ENCODE results near the gene CLEC14A.

The CLEC14A gene, protein sequence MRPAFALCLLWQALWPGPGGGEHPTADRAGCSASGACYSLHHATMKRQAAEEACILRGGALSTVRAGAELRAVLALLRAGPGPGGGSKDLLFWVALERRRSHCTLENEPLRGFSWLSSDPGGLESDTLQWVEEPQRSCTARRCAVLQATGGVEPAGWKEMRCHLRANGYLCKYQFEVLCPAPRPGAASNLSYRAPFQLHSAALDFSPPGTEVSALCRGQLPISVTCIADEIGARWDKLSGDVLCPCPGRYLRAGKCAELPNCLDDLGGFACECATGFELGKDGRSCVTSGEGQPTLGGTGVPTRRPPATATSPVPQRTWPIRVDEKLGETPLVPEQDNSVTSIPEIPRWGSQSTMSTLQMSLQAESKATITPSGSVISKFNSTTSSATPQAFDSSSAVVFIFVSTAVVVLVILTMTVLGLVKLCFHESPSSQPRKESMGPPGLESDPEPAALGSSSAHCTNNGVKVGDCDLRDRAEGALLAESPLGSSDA

DNA sequence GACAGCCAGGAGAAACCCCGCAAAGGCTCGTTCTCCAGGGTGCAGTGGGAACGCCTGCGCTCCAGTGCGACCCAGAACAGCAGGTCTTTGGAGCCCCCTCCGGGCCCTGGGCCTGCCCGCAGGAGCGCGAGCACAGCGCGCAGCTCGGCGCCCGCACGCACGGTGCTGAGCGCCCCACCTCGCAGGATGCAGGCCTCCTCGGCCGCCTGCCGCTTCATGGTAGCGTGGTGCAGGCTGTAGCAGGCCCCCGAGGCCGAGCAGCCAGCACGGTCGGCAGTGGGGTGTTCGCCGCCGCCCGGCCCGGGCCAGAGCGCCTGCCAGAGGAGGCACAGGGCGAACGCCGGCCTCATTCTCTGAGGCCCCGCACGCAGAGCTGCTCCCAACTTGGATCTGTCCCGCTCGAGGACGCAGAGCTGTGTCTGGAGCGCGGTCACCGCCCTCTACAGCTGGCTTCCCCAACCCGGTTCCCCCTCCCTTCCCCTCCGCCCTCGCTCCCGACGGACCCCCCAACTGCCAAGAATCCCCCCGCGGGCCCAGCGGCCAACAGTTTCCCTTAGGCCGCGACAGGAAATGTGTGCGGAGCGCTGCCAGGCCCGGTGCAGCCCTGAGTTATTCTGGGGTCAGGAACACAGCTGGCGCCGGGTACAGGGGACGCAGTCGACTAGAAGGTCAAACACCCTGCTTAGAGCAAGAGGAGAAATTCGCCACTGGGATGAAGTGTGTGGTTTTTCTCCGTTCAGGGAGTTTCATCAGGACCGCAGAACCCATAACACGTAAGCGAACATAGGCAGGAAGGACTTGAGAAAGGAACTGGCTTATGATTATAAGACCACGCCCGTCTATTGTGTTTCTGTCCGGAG is at the start of gene CLEC14A:
Gene CLEC14A (minus strand): TSS at position 421 of the 860 bp plus-strand sequence. CDS start 71 bp downstream, at position 350.
- in situ Hi-C loops (cut with MboI; ENCODE audit: low sequenced_read_pairs) = no loop called here

DNA sequence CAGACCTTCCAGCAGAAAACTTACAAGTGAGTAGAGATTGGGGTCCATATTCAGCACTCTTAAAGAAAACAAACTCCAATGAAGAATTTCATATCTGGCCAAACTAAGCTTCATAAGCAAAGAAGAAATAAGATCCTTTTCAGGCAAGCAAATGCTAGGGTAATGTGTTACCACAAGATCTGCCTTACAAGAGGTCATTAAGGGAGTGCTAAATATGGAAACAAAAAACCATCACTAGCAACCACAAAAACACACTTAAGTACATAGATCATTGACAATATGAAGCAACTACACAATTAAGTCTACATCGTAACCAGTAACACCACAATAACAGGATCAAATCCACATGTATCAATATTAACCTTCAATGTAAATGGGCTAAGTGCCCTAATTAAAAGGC is 47.1 kb upstream of the CLEC14A start:
- in situ Hi-C loops (cut with MboI; ENCODE audit: low sequenced_read_pairs) = no loop called here

DNA sequence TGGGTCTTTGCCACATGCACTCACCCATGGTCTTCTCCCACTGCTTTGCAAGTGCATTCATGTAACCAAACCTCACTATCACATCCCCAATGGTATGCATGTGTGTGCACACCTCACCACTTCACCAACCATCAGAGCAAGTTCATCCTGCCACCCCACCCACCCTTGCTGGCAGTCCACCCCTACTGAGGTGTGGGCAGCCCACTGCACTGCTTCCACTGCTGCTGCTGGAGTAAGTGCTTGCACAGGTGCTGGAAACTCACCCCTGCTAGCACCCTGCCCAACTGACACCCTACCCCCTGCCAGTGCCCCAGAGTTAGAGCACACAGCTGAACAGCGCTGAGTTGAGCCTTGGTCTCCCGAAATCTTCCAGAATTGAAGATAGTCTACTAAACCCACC is 46.1 kb upstream of the CLEC14A start:
- in situ Hi-C loops (cut with MboI; ENCODE audit: low sequenced_read_pairs) = no loop called here

DNA sequence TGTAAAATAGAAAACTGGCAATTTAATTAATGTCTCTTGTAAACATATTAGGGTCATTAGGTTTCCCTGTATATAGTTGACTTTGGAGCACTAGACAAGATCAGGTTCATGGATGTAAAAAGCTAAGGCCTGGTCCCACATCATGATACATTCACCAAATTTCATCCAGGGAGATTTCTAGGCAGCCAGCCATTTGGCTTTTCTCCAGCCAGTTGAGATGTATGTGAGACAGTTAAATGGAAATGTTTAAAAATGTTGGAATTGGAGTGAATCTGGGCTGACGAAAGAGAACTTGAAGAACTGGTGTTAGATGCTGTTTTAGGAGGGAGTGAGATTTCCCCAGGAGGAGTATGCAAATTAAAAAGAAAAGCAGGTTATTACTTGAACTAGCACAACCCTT is 41.8 kb upstream of the CLEC14A start:
- in situ Hi-C loops (cut with MboI; ENCODE audit: low sequenced_read_pairs) = no loop called here

DNA sequence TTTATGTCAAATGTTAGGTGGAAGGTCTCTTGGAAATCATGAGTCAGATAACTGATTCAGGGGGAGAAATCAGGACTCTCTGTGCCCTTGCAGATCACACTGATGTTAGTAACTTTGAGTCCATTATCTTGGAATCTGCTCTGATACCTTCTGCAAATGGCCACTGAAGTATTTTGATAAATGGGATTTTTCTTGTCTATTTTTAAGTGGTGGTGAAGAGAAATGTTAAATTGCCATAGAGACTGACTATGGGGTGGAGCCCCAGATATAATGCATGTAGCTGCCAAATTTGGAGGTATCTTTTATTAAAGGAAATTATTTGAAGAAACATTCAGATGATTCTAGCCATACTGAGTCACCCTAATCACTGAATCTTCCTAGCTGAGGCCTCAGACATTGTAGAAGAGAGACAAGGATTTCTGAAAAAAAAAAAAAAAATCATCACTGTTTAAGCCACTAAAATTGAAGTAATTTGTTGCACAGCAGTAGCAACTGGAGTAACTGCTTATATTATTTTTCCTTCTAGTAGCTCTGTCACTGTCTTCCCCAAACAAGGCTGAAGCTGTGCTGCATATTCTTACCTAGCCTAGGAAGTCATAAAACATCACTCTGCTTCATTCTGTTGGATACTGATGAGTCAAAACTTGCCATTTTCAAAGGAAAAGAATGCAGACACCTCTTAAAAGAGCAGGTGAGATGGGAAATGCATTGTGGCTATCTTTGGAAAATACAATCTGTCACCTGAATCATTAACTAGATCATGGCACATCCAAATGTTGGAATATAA is 36.0 kb upstream of the CLEC14A start:
- in situ Hi-C loops (cut with MboI; ENCODE audit: low sequenced_read_pairs) = no loop called here

DNA sequence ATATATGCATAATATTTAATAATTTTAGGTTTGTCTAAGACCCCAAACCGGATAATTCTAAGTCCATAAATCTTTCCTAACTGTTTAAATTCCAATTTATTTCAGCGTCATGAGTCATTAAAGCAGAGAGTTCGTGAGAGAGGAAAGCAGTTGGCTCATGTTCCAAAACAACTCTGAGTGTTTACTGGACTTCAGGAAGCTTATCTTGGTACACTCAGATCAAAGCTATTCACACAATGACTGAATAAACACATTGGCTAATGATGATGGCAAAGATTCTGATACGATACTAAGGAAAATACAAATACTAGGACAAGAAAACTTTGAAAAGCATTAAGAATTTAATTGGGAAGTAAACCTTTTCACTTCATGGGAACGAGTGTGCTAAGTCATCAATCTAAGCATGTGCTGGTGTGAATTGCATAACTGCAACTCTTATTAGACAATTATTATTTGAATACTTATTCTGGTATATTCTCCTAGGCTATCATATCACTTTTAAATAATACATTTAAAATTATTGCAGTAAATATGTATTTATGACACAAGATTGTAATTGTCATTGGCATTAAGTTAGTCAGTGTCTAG is 34.8 kb upstream of the CLEC14A start:
- in situ Hi-C loops (cut with MboI; ENCODE audit: low sequenced_read_pairs) = no loop called here

DNA sequence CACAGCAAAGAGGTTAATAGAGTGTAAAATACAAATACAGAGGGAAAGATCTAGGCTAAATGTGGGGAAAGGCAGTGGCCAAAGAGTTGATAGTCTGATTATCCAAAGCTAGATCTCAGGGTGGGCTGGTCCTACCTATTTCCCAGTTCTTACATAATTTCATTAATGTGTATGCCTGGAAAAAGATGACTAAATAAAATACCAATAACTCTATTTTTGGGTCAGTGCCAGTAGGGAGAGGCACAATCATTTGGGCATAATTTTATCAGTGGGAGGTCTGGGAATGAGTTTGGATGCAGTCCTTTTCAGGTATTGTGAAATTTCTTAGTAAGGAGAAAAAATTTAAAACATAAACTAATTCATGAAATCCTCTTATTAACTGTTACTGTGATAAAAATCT is 30.6 kb upstream of the CLEC14A start:
- in situ Hi-C loops (cut with MboI; ENCODE audit: low sequenced_read_pairs) = no loop called here

DNA sequence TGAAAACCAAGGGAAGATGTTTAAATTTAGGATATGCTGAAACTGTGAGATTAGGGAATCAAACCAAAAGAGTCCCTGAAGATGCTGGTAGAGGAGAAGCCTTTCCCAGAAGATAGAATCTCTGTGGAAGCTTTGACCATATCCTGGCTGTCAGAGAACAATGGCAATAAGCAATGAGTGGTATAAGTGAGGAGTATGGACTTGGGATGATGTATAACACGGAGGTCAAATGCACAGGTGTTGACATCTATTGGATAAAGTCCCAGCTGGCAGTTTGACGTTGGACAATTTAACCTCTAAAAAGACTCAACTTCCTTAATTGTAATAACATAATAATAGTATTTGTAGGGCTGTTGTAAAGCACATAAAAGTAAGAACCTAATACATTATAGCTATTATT is 30.1 kb upstream of the CLEC14A start:
- in situ Hi-C loops (cut with MboI; ENCODE audit: low sequenced_read_pairs) = no loop called here

DNA sequence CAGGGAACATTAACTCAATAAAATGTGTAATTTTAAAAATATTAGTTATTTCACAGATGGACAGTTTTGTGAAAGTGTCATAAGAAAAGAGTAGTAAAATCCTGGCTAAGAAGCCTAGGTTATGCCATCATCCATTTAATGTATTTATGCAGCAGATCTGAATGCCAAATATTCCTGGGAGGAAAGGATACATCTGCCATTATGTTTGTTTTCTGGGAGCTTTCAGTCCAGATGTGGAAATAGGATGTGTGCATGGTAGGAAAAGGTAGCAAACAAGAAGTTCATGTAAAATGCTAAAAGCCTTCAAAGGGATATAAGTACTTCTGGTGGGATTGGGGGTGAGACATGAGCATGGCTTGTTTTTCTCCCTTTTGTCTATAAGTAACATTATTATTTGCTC is 27.0 kb upstream of the CLEC14A start:
- in situ Hi-C loops (cut with MboI; ENCODE audit: low sequenced_read_pairs) = no loop called here

DNA sequence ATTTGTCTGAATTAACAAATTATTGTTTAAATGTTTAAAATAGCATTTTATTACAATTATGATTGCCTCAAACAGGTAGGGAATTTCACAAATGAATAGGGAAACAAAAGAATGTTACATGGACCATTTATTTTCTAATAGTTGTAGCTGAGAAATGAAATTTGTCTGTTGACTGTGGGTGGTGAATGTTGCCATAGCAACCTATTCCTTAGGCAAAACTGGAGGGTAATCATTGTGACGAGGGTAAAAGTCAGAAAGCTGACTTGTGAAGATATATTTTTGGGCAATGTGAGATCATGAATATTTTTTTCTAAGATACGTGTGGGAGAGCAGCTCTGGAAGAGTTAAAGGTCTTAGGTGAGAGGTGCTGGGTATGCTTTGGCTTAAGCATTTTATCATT is 24.2 kb upstream of the CLEC14A start:
- in situ Hi-C loops (cut with MboI; ENCODE audit: low sequenced_read_pairs) = no loop called here

DNA sequence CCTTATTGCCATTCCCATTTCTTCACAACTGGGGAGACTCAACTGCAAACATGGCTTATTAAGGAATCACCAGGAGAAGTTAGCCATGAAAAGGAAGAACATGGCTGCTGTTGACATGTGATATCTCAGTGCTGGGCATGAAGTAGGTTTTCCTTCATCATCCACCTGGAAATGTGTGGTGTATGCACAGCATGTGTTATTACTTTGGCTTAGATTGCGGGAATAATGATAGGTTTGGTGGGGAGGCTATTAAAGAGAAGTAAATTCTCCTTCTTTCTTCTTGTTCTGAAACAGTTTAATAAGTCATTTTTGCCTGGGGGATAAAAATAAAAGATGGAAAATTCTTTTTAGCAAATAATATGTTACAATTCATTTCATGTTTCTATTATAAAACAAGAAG is 23.7 kb upstream of the CLEC14A start:
- in situ Hi-C loops (cut with MboI; ENCODE audit: low sequenced_read_pairs) = no loop called here

DNA sequence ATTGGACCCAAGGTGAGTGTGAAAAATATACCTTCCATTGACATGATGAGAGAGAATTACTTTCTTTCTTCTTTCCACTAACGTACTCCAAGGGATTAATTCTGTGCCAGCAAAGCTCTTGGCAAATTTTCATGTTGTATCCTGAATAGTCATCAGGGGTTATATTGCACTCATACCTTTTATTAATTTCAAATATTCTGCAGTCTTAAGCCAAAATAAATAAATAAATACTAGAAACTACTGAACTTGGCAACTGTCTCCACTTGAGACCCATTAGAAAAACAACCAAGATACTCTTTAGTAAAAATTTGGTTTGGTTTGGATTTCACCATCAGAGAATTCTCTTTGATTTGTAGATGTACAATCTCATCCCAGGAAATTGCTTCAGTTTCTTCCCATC is 22.1 kb upstream of the CLEC14A start:
- in situ Hi-C loops (cut with MboI; ENCODE audit: low sequenced_read_pairs) = no loop called here

DNA sequence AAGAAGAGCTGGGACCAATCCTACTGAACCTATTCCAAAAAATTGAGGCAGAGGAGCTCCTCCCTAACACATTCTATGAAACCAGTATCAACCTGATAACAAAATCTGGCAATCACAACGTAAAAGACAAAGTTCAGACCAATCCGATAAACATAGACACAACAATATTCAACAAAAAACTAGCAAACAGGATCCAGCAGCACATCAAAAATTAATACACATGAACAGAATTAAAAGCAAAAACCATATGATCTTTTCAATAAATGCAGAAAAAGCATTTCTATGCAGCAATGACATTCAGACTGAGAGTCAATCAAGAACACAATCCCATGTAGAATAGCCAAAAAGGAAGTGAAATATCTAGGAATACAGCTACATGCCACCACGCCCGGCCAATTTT is 7.0 kb upstream of the CLEC14A start:
- in situ Hi-C loops (cut with MboI; ENCODE audit: low sequenced_read_pairs) = no loop called here

DNA sequence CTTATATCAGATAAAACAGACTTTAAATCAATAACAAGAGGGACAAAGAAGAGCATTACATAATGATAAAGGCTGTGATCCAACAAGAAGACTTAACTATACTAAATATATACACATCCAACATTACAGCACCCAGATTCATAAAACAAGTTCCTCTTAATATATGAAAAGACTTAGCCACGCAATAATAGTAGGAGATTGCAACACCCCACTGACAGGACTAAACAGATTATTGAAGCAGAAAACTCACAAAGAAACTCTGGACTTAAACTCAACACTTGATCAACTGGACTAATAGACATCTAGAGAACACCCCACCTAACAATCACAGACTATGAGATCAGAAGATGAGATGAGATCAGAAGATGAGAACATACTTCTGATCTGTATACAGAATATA is 5.7 kb upstream of the CLEC14A start:
- in situ Hi-C loops (cut with MboI; ENCODE audit: low sequenced_read_pairs) = no loop called here

DNA sequence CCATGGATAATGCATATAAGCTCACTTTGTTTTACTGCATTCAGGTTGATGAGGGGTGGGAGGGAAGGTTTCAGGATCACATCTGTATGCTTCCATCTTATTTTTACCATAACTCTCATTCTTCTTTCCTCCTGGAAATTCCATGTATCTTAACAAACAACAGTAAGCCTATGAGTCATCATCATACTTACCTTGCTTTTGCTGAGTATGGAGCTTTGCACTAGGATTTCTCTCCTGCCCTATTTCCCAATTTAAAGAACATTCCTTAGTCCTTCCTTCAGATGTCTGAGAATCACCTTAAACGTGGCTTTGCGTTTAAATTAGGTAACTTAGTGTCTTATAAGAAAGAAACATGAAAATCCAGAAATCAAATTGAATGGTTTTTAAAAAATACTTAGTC is 1.6 kb upstream of the CLEC14A start:
- in situ Hi-C loops (cut with MboI; ENCODE audit: low sequenced_read_pairs) = no loop called here

DNA sequence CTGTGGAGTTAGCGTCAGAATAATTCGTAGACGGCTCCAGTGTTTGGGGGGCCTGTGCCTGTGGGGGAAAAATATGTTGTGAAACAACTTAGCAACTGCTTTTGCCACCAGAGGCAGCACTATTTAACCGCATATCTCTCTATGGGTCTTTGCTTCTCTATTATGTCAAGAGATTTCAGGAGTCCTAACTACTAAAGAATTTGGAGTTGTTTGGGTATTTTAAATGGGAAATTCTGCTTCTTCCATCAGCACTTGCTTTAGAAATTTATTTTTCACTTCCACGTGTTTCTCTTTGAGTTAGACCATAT is 594 bp upstream of the CLEC14A start:
- in situ Hi-C loops (cut with MboI; ENCODE audit: low sequenced_read_pairs) = no loop called here

DNA sequence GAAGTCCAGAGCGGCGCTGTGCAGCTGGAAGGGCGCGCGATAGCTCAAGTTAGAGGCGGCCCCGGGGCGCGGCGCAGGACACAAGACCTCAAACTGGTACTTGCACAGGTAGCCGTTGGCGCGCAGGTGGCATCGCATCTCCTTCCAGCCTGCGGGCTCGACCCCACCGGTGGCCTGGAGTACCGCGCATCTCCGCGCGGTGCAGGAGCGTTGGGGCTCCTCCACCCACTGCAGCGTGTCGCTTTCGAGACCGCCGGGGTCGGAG is 553 bp downstream of the CLEC14A start:
- in situ Hi-C loops (cut with MboI; ENCODE audit: low sequenced_read_pairs) = no loop called here

DNA sequence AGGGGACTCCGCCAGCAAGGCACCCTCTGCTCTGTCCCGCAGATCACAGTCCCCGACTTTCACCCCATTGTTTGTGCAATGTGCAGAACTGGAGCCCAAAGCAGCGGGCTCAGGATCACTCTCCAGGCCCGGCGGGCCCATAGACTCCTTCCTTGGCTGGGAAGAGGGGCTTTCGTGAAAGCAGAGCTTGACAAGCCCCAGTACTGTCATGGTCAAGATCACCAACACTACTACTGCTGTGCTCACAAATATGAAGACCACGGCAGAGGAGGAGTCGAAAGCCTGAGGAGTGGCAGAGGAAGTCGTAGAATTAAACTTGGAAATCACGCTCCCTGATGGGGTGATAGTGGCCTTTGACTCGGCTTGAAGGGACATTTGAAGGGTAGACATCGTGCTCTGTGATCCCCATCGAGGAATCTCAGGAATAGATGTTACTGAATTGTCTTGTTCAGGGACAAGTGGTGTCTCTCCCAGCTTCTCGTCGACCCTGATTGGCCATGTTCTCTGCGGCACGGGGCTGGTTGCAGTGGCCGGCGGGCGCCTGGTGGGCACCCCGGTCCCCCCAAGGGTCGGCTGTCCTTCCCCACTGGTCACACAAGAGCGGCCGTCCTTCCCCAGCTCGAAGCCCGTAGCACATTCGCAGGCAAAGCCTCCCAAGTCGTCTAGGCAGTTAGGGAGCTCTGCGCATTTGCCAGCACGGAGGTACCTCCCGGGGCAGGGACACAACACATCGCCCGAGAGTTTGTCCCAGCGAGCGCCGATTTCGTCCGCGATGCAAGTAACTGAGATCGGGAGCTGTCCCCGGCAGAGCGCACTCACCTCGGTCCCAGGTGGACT is 1.1 kb downstream of the CLEC14A start:
- in situ Hi-C loops (cut with MboI; ENCODE audit: low sequenced_read_pairs) = no loop called here

DNA sequence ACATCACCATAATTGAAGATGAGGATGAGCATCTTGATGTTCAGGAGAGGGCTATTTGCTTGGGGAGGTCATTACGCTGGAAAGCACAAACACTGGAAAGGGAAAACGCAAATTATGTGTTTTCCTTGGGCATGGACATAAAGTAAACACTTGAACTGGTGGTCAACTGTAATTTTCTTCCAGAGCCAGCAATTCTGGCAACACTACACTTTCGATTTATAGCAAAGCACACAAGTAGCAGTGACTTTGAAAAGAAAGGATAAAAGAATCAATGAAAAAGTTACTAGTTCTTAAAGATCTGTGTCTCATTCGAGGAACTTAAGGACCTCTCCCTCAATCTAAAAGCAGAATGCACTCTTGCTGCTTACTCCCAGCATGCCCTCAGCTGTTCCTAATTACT is 2.2 kb downstream of the CLEC14A start:
- in situ Hi-C loops (cut with MboI; ENCODE audit: low sequenced_read_pairs) = no loop called here

DNA sequence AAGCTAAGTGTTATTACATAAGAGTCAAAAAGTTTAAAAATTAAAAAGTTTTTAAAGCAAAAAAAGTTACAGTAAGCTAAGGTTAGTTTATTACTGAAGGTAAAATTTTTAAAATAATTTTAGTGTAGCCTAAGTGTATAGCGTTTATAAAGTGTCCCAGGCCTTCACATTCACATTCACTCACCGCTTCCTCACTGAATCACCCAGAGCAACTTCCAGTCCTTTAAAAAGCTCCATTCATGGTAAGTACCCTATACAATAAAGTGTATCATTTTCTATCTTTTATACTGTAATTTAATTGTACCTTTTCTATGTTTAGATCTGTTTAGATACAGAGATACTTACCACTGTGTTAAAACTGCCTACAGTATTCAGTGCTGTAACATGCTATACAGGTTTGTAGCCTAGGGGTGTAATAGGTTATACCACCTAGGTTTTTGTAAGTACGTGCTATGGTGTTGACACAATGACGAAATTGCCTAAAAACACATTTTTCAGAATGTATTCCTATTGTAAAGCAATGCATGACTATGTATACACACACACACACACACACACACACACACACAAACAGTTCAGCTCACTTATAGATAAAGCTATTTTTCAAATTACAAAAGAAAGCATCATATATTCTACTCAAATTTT is 3.7 kb downstream of the CLEC14A start:
- in situ Hi-C loops (cut with MboI; ENCODE audit: low sequenced_read_pairs) = no loop called here
